OCI-LY7 (cell line): ENCODE results near the gene SLC24A2. TPM values are rescaled to one million over a fixed set of nuclear protein-coding genes. Genes with fewer than 3 reads are reported as not detected.

Experiments
- BruUV-seq: library from RNA; stranded (reverse); fragments of 400-500 nt; replicated peaks from 2 replicates; lab custom pipeline; 2021; lab: Mats Ljungman, UMichigan
- CTCF ChIA-PET: fragments of 300-600 bp; sonication (Branson Sonifier 250); formaldehyde crosslinking; loops from one replicate; lab custom pipeline; 2022; ENCODE audit warnings: antibody characterized with exemption; ENCODE audit not compliant: unreplicated experiment; lab: Charles Lee
- POLR2A ChIA-PET: fragments of 300-600 bp; sonication (Branson Sonifier 250); formaldehyde crosslinking; loops from one replicate; lab custom pipeline; 2022; ENCODE audit warnings: antibody characterized with exemption; lab: Charles Lee
- DNase-seq: peaks from one replicate; pipeline ENCODE4 v3.0.0-alpha.2; 2015; ENCODE audit warnings: low spot score
- H2AFZ ChIP-seq: fragments of 200-600 bp; sonication (generic), shearing (Covaris generic); 2 replicates; pipeline ENCODE4 v1.6.1; 2014; ENCODE audit warnings: mild to moderate bottlenecking, antibody characterized with exemption, low read length, moderate library complexity
- H3K27ac ChIP-seq: fragments of 200-600 bp; sonication (generic); 2 replicates; pipeline ENCODE4 v1.5.1; 2014; ENCODE audit warnings: mixed run types, low read depth, mild to moderate bottlenecking, moderate library complexity, low read length, inconsistent platforms; ENCODE audit not compliant: poor library complexity, severe bottlenecking
- H3K36me3 ChIP-seq: fragments of 200-600 bp; sonication (generic); 2 replicates; pipeline ENCODE4 v1.6.1; 2014; ENCODE audit warnings: mild to moderate bottlenecking, antibody characterized with exemption, low read length, moderate library complexity, mixed read lengths; ENCODE audit not compliant: insufficient read depth
- H3K4me1 ChIP-seq: fragments of 200-600 bp; sonication (generic); 2 replicates; pipeline ENCODE4 v1.5.1; 2014; ENCODE audit warnings: mild to moderate bottlenecking, low read length; ENCODE audit not compliant: insufficient read depth, poor library complexity, severe bottlenecking
- H3K4me2 ChIP-seq: fragments of 200-600 bp; sonication (generic); 2 replicates; pipeline ENCODE4 v1.6.1; 2014; ENCODE audit warnings: mild to moderate bottlenecking, low read length
- H3K4me3 ChIP-seq: fragments of 200-600 bp; sonication (generic); 2 replicates; pipeline ENCODE4 v1.5.1; 2014; ENCODE audit warnings: mild to moderate bottlenecking, low read depth, low read length; ENCODE audit not compliant: poor library complexity, severe bottlenecking
- H3K79me2 ChIP-seq: fragments of 200-600 bp; sonication (generic); 2 replicates; pipeline ENCODE4 v1.6.1; 2016; ENCODE audit warnings: low read depth, mild to moderate bottlenecking, low read length, moderate library complexity, mixed read lengths; ENCODE audit not compliant: insufficient read depth
- H3K9me2 ChIP-seq: fragments of 200-600 bp; sonication (generic); 2 replicates; pipeline ENCODE4 v1.6.1; 2016; ENCODE audit warnings: mild to moderate bottlenecking, low read length, mixed read lengths; ENCODE audit not compliant: insufficient read depth
- H3K9me3 ChIP-seq: fragments of 200-600 bp; sonication (generic); 2 replicates; pipeline ENCODE4 v1.6.1; 2014; ENCODE audit warnings: mild to moderate bottlenecking, mixed run types, low read length, mixed read lengths
- H4K20me1 ChIP-seq: fragments of 200-600 bp; sonication (generic); 2 replicates; pipeline ENCODE4 v1.6.1; 2014; ENCODE audit warnings: mild to moderate bottlenecking, antibody characterized with exemption, low read length, moderate library complexity, mixed read lengths; ENCODE audit not compliant: insufficient read depth
- CTCF ChIP-seq: fragments of 200-600 bp; sonication (generic); conservative IDR thresholded peaks from 2 replicates; pipeline ENCODE4 v1.5.1; 2014; ENCODE audit warnings: mild to moderate bottlenecking, antibody characterized with exemption, low read length, moderate library complexity, mixed read lengths
- EZH2phosphoT487 ChIP-seq: fragments of 200-600 bp; sonication (generic); IDR thresholded peaks from 2 replicates; pipeline ENCODE4 v1.6.1; 2018; ENCODE audit warnings: low read depth, borderline replicate concordance, mild to moderate bottlenecking, mixed run types, antibody characterized with exemption, low read length, moderate library complexity, mixed read lengths
- intact Hi-C: fragments of 100-400 bp; cut with micrococcal nuclease; formaldehyde crosslinking; loops from one replicate; pipeline ENCODE4 v1.10.0; 2022; ENCODE audit not compliant: unreplicated experiment
- total RNA-seq, 2 experiments: library from RNA; depleted of rRNA in 1 of 2; stranded (reverse); fragments of >200 nt in 1 of 2; shearing (Covaris generic) in 1 of 2; gene quantifications; 2 replicates each; pipeline ENCODE4 v1.2.3, GENCODE V29; 2014 to 2022

The SLC24A2 gene
- total RNA-seq, 2 experiments from 2014 or later = not detected

DNA sequence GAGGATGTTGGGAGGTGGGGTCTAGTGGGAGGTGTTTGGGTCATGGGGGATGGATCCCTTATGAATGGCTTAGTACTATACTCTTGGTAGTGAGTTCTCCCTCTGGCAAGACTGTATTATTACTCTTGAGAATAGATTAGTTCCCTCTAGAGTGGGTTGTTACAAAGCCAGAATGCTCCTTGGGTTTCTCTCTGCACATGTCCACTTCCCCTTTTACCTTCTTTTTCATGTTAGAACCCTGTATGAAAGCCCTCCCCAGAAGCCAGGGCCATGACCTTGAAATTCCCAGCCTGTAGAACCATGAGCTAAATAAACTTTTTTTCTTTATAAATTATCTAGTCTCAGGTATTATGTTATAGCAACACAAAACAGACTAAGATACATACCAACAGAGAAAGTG lies 31.1 kb downstream of the SLC24A2 start:
- no peak overlapping the region for H2AFZ ChIP-seq
- H3K9me2 ChIP-seq = no peaks in the 10 kb centered on the region
- H3K9me3 ChIP-seq = no peaks in the 10 kb centered on the region
- no peaks in the 10 kb centered on the region for H3K4me1 ChIP-seq
- DNase-seq = no peak
- H3K36me3 ChIP-seq = no peaks in the 10 kb centered on the region
- H3K79me2 ChIP-seq = no peaks in the 10 kb centered on the region
- intact Hi-C loops = no loop called here
- no peak overlapping the region for H3K4me2 ChIP-seq
- TF ChIP-seq CTCF (no peak), EZH2phosphoT487 (no peak)
- ChIA-PET POLR2A (interaction anchor here (0.5 to 0.6 kb wide), 2 partner anchors 29 to 1682 kb away, joined by 3 to 6 read pairs; no protein-coding TSS in a partner anchor), CTCF (no interaction called here)
- no peak overlapping the region for H3K27ac ChIP-seq
- no peaks in the 10 kb centered on the region for H4K20me1 ChIP-seq
- no TSS peak for BruUV-seq
- no peak overlapping the region for H3K4me3 ChIP-seq

GRCh38 chr9:19754921-19755320 lies 33.9 kb downstream of the SLC24A2 start:
- no peaks in the 10 kb centered on the region for H4K20me1 ChIP-seq
- BruUV-seq = no TSS peak
- H3K79me2 ChIP-seq = no peaks in the 10 kb centered on the region
- POLR2A ChIA-PET = no interaction called here
- no peak overlapping the region for H3K27ac ChIP-seq
- H3K4me3 ChIP-seq = no peak overlapping the region
- no peak for DNase-seq
- H3K4me1 ChIP-seq = no peaks in the 10 kb centered on the region
- H3K9me2 ChIP-seq = no peaks in the 10 kb centered on the region
- TF ChIP-seq EZH2phosphoT487 (no peak), CTCF (no peak)
- H3K36me3 ChIP-seq = no peaks in the 10 kb centered on the region
- intact Hi-C loops = no loop called here
- no peak overlapping the region for H2AFZ ChIP-seq
- H3K4me2 ChIP-seq = no peak overlapping the region
- no peaks in the 10 kb centered on the region for H3K9me3 ChIP-seq
- CTCF ChIA-PET = interaction anchor here (0.5 kb wide), 1 partner anchor 30 kb away, joined by 3 read pairs; no protein-coding TSS in a partner anchor

DNA sequence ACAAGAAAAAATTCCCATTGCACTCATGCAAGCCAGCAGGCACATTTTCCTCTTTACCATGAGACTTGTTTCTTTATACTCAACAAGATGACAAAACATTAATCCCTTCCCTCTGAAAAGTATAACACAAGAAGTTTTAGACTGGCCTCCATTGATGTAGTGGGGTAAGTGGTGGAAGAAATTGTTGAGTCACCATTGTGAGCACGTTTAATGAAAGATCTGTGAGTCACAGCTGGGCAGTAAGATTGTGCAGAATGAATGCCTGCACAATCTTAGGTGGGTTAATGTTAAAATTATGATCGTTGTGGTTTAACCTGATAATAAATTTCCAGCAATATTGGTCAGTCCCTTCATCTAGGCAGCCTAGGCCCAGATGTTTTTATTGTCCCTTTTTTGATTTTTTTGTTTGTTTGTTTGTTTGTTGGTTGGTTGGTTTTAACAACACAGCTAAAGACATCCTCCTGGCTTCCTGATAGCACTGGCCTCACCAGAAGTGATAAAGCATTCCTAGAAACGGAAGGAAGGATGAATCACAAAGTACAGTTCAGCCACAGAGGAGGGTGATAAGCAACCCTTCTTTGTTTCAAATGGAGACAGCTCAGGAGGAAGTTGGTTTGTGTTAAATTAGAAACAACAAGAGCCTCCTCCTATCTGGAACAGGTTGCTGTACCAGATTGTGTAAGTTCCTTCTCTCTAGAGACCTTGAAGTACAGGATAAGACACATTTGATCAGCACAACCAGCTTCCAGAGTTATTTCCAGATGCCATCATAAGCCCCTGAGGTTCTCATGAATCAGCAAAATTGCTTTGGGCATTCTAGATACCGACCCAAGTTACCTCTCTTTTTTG lies 40.3 kb downstream of the SLC24A2 start:
- H3K4me3 ChIP-seq = no peak overlapping the region
- H4K20me1 ChIP-seq = no peaks in the 10 kb centered on the region
- no peak for TF ChIP-seq CTCF
- no peak for TF ChIP-seq EZH2phosphoT487
- ChIA-PET CTCF (no interaction called here), POLR2A (no interaction called here)
- H3K9me2 ChIP-seq = no peaks in the 10 kb centered on the region
- no peaks in the 10 kb centered on the region for H3K79me2 ChIP-seq
- no peaks in the 10 kb centered on the region for H3K9me3 ChIP-seq
- H3K4me2 ChIP-seq = no peak overlapping the region
- no peak overlapping the region for H3K27ac ChIP-seq
- no peaks in the 10 kb centered on the region for H3K4me1 ChIP-seq
- no peaks in the 10 kb centered on the region for H3K36me3 ChIP-seq
- intact Hi-C loops = no loop called here
- no peak for DNase-seq
- H2AFZ ChIP-seq = no peak overlapping the region
- BruUV-seq = no TSS peak
